ENCODE data around the gene ERG28. TPM values are rescaled to one million over a fixed set of nuclear protein-coding genes. Genes with fewer than 3 reads are reported as not detected.

Gene ERG28
- total RNA-seq, 1 donor from 2014 or later, result 28.4 TPM

DNA sequence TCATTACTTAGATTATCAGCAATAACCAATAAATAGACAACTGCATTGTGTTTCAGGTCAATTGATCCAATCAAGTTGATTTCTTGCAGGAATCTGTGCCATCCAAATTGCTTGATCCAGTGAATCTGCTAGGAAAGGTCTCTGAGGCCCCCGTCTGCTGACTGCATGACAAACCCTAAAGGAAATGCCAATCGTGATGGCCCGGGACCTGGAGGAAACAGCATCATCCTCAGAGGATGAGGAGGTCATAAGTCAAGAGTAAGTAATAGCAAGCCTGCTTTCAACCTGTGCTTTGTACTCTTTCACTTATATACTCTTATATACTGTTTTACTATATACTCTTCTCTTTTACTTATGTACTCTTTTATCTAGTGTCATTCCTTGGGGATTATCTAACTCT lies 2.3 kb upstream of the ERG28 start:
- Mint-ChIP-seq H3K27ac (no peak overlapping the region), H3K27me3 (no peaks in the 10 kb centered on the region), H3K4me1 (peaks cover 24% of the 10 kb centered on the region), H3K9me3 (no peaks in the 10 kb centered on the region), H3K4me3 (peak overlapping the region; percentile 53), H3K36me3 (ENCODE audit: low read depth) (peaks cover 30% of the 10 kb centered on the region)
- ChIA-PET POLR2A (no interaction called here), CTCF (interaction anchor here (1.2 to 1.4 kb wide), 2 partner anchors 9 to 10 kb away, joined by 3 to 4 read pairs; no protein-coding TSS in a partner anchor)
- TF ChIP-seq, protein P1, sequence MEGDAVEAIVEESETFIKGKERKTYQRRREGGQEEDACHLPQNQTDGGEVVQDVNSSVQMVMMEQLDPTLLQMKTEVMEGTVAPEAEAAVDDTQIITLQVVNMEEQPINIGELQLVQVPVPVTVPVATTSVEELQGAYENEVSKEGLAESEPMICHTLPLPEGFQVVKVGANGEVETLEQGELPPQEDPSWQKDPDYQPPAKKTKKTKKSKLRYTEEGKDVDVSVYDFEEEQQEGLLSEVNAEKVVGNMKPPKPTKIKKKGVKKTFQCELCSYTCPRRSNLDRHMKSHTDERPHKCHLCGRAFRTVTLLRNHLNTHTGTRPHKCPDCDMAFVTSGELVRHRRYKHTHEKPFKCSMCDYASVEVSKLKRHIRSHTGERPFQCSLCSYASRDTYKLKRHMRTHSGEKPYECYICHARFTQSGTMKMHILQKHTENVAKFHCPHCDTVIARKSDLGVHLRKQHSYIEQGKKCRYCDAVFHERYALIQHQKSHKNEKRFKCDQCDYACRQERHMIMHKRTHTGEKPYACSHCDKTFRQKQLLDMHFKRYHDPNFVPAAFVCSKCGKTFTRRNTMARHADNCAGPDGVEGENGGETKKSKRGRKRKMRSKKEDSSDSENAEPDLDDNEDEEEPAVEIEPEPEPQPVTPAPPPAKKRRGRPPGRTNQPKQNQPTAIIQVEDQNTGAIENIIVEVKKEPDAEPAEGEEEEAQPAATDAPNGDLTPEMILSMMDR (IDR thresholded peaks at IDR 0.05), result no peak
- intact Hi-C loops (cut with micrococcal nuclease), result loop anchor here (5.0 kb wide), 1 partner anchor 1171 kb away; the partner anchor contains the start of genes ISCA2 and NPC2
- DNase-seq (no peak), ATAC-seq (ENCODE audit: low read depth) (no peak)

- ChIA-PET POLR2A (interaction anchor here (0.6 to 2.0 kb wide), 14 partner anchors 16 to 535 kb away, joined by 3 to 11 read pairs (median 4); partner anchors contain the start of genes FLVCR2 and NEK9), CTCF (interaction anchor here (13.4 kb wide), 1 partner anchor 86 kb away, joined by 264 read pairs; the partner anchor contains the start of gene FLVCR2)
- ATAC-seq (ENCODE audit: low read depth), result no peak
- H3K4me1 Mint-ChIP-seq, result peaks cover 25% of the 10 kb centered on the region
- no peaks in the 10 kb centered on the region for H3K27me3 Mint-ChIP-seq
- TF ChIP-seq, protein P1 (IDR thresholded peaks at IDR 0.05), result no peak
- intact Hi-C loops (cut with micrococcal nuclease), result loop anchor here (1.0 to 5.0 kb wide), 15 partner anchors 47 to 1169 kb away; partner anchors contain the start of genes ANGEL1, AREL1, DLST and EIF2B2
- no peaks in the 10 kb centered on the region for H3K9me3 Mint-ChIP-seq
- H3K27ac Mint-ChIP-seq, result peak overlapping the region; percentile 97
- peak overlapping the region; percentile 99 for H3K4me3 Mint-ChIP-seq
- peaks cover 37% of the 10 kb centered on the region for H3K36me3 Mint-ChIP-seq (ENCODE audit: low read depth)
- no peak for DNase-seq
Measured at GRCh38 chr14:75661499-75661814, 781 bp upstream of the ERG28 start.

DNA sequence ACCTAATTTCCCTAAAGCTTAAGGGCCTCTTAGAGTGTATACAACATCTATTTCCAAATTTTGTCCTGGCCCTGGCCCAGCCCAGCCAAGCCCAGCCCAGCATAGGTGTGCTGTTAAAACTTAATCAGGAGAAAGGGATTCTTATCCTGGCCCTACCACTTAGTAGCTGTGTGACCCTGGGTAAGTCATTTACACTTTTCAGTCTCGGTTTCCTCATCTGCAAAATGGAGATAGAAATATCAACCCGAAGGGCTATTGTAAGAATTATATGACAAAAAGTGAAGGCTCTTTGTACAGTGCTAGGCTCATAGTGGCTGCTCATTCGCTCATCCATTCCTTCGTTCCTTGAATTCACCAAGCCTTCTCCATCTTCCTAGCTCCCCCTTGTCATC lies 442 bp downstream of the ERG28 start:
- Mint-ChIP-seq H3K27me3 (no peaks in the 10 kb centered on the region), H3K4me3 (peak overlapping the region; percentile 99), H3K4me1 (peaks cover 25% of the 10 kb centered on the region), H3K9me3 (no peaks in the 10 kb centered on the region), H3K36me3 (ENCODE audit: low read depth) (peaks cover 42% of the 10 kb centered on the region), H3K27ac (peak overlapping the region; percentile 97)
- ChIA-PET CTCF (interaction anchor here (0.6 to 13.4 kb wide), 2 partner anchors 84 to 1930 kb away, joined by 3 to 264 read pairs; partner anchors contain the start of gene FLVCR2), POLR2A (interaction anchor here (0.6 to 2.0 kb wide), 11 partner anchors 14 to 534 kb away, joined by 3 to 11 read pairs (median 5); partner anchors contain the start of genes FLVCR2 and NEK9)
- ATAC-seq (ENCODE audit: low read depth) (no peak), DNase-seq (no peak)
- TF ChIP-seq, protein P1 (IDR thresholded peaks at IDR 0.05), result no peak
- intact Hi-C loops (cut with micrococcal nuclease), result loop anchor here (2.0 to 5.0 kb wide), 9 partner anchors 45 to 1168 kb away; partner anchors contain the start of genes ANGEL1, AREL1, EIF2B2 and FCF1

- intact Hi-C loops (cut with micrococcal nuclease), result no loop called here
- H3K9me3 Mint-ChIP-seq, result no peaks in the 10 kb centered on the region
- ChIA-PET POLR2A (no interaction called here), CTCF (interaction anchor here (13.4 kb wide), 1 partner anchor 83 kb away, joined by 264 read pairs; the partner anchor contains the start of gene FLVCR2)
- peaks cover 25% of the 10 kb centered on the region for H3K4me1 Mint-ChIP-seq
- TF ChIP-seq, protein P1 (IDR thresholded peaks at IDR 0.05), result no peak
- H3K27ac Mint-ChIP-seq, result no peak overlapping the region
- H3K4me3 Mint-ChIP-seq, result peak overlapping the region; percentile 24
- DNase-seq, result no peak
- no peak for ATAC-seq (ENCODE audit: low read depth)
- peaks cover 48% of the 10 kb centered on the region for H3K36me3 Mint-ChIP-seq (ENCODE audit: low read depth)
- H3K27me3 Mint-ChIP-seq, result no peaks in the 10 kb centered on the region
Measured at GRCh38 chr14:75658957-75659356, 1.7 kb downstream of the ERG28 start.

DNA sequence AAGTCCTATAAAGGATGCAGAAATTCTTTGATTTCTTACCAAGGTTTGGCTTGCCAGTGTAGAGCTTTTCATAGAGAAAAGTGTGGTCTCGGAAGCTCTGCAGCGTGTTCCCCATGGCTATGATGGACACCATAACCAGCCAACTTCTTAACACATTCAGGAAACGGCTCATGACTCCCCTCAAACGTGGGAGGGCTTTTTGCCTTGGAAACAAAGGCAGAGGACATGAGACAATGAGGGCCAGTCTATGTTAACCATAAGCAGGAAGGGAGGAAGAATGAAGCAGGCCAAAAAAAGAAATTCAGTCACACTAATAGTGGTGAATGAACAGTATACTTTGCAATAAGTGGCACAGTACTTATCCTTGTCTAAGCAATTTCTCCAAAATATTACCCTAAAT lies 3.3 kb downstream of the ERG28 start:
- Mint-ChIP-seq H3K27ac (peak overlapping the region; percentile 43), H3K36me3 (ENCODE audit: low read depth) (peaks cover 59% of the 10 kb centered on the region), H3K4me3 (no peak overlapping the region), H3K4me1 (peaks cover 23% of the 10 kb centered on the region), H3K9me3 (no peaks in the 10 kb centered on the region), H3K27me3 (no peaks in the 10 kb centered on the region)
- no peak for DNase-seq
- CTCF ChIA-PET, result interaction anchor here (1.0 to 13.4 kb wide), 2 partner anchors 82 to 322 kb away, joined by 3 to 264 read pairs; partner anchors contain the start of gene FLVCR2
- ATAC-seq (ENCODE audit: low read depth), result no peak
- POLR2A ChIA-PET, result interaction anchor here (0.7 kb wide), 1 partner anchor 42 kb away, joined by 6 read pairs; no protein-coding TSS in a partner anchor
- intact Hi-C loops (cut with micrococcal nuclease), result no loop called here
- TF ChIP-seq, protein P1 (IDR thresholded peaks at IDR 0.05), result no peak
